Stomach (tissue), 9 donors: ENCODE data around the gene NTF3. TPM values are rescaled to one million over a fixed set of nuclear protein-coding genes. Genes with fewer than 3 reads are reported as not detected.

ENCODE experiments used
- DNase-seq, 2 donors: peaks; one replicate each; pipeline versions ENCODE4 v3.0.0 to v3.0.0-alpha.2; 2013 to 2019
- H3K27ac ChIP-seq, 5 donors: fragments of 200-600 bp in 4 of 5; sonication (generic) in 4 of 5; one replicate each; pipeline ENCODE4 v1.5.1; 2013 to 2019; ENCODE audit warnings: mild to moderate bottlenecking in 1 of 5, moderate library complexity in 1 of 5
- H3K27me3 ChIP-seq, 3 donors: fragments of 200-600 bp; sonication (generic); one replicate each; pipeline ENCODE4 v1.5.1; 2017 to 2019; ENCODE audit warnings: mixed run types in 1 of 3
- H3K36me3 ChIP-seq, 4 donors: fragments of 200-600 bp; sonication (generic); 1 replicate in 3 of 4; 2 replicates in 1 of 4; pipeline ENCODE4 v1.5.1; 2016 to 2019
- H3K4me1 ChIP-seq, 4 donors: fragments of 200-600 bp; sonication (generic); one replicate each; pipeline ENCODE4 v1.5.1; 2016 to 2019
- H3K4me3 ChIP-seq, 4 donors: fragments of 200-600 bp; sonication (generic) in 3 of 4; one replicate each; pipeline ENCODE4 v1.5.1; 2016 to 2019; ENCODE audit warnings: mild to moderate bottlenecking in 1 of 4
- H3K9me3 ChIP-seq, 4 donors: fragments of 200-600 bp; sonication (generic); one replicate each; pipeline ENCODE4 v1.5.1; 2016 to 2019
- EP300 ChIP-seq: sonication (generic); formaldehyde crosslinking; IDR thresholded peaks from one replicate; pipeline ENCODE4 v1.6.1; 2017; ENCODE audit warnings: antibody characterized with exemption
- POLR2A ChIP-seq, 4 donors: fragments of 450-650 bp; IDR thresholded peaks; one replicate each; pipeline ENCODE4 v1.6.1; 2016; ENCODE audit warnings: antibody characterized with exemption in 4 of 4, control low read depth in 2 of 4, mild to moderate bottlenecking in 1 of 4, moderate library complexity in 1 of 4
- POLR2AphosphoS5 ChIP-seq, 3 donors: sonication (generic); formaldehyde crosslinking; IDR thresholded peaks; one replicate each; pipeline ENCODE4 v1.6.1; 2016; ENCODE audit warnings: antibody characterized with exemption in 3 of 3
- WGBS, 5 donors: extraction: QIAGEN DNeasy Blood & Tissue Kit in 3 of 5; methylation state at CpG; one replicate each; pipeline versions ENCODE4 v1.1.5 to v1.1.7; 2013 to 2018; 5-methylcytosine and 5-hydroxymethylcytosine counted together
- intact Hi-C: fragments of 100-400 bp; cut with DNase I; formaldehyde crosslinking; loops from one replicate; pipeline ENCODE4 v1.15.1; 2023; ENCODE audit warnings: low total_unique reads
- polyA plus RNA-seq, 3 donors: library from polyadenylated mRNA; stranded (reverse); fragments of 200-250 nt; gene quantifications; one replicate each; pipeline ENCODE4 v1.2.3, GENCODE V29; 2013
- total RNA-seq, 5 donors: library from RNA; depleted of rRNA; stranded (reverse); fragments of >200 nt; gene quantifications; one replicate each; pipeline versions ENCODE4 v1.1.0 to v1.2.3, GENCODE V29; 2014 to 2016
- TF ChIP-seq, protein P1 (sequence below), 7 experiments: fragments of 450-650 bp in 4 of 7; fragments of 200-600 bp in 3 of 7; sonication (generic) in 3 of 7; IDR thresholded peaks; one replicate each; pipeline ENCODE4 v1.5.1; 2016 to 2019; ENCODE audit warnings: antibody characterized with exemption in 7 of 7, control low read depth in 2 of 7, mild to moderate bottlenecking in 1 of 7
- donor health status: healthy with polysubstance abuse.
- donor health status: Bipolar disorder and iron deficiency.
- donor health status: healthy.

The NTF3 gene
- total and polyA plus RNA-seq, 8 donors, result 0.87 to 7.3 (median 4.0) TPM; not detected in 3

DNA sequence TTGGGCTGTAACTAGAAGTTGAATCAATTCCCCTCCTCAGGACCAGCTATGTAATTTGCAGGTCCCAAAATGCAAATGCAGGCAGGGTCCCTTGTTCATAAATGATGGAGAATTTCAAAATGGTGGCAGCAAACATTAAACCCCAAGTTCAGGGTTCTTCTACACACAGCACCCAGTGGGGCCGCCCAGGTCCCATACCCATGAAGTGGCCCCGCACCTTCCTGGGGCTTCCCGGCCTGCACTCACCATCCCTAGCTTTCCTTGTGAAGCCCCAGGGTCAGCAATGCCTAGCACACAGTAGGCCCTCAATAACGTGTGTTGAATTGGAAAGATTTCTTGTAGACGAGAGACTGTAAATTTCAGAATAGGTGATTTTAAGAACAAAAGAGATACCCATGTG, 76.0 kb downstream of the NTF3 start:
- no peaks in the 10 kb centered on the region for H3K36me3 ChIP-seq
- DNase-seq, result no peak
- WGBS, 5 donors, result 87 to 94% (median 91%) methylated on average over 5 of the region's 5 CpGs

DNA sequence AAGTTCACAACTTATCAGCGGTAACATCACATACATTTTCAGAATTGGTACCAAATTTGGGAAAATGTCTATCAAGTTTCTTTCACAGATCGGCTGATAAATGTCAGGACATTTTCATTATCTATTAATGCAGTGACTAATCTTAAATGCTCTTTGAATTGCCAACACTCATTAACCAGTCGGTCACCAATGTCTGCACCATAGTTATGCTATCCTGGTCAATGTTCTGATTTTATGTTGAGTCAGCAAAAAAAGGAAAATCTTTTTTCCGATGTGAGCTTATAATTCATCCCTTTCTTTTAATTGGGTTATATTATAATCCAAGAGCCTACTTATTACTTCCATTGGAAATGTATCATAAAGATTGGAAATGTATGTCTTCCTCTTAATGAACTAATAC, 77.2 kb downstream of the NTF3 start:
- no peak for DNase-seq
- WGBS, 5 donors, result 88 to 93% (median 90%) methylated on average over 4 of the region's 4 CpGs

More for the DNA sequence above, 76.0 kb downstream of the NTF3 start:
- TF ChIP-seq EP300 (no peak), POLR2A (IDR thresholded peaks at IDR 0.05) (no peak), POLR2AphosphoS5 (IDR thresholded peaks at IDR 0.05) (no peak)
- TF ChIP-seq, protein P1, sequence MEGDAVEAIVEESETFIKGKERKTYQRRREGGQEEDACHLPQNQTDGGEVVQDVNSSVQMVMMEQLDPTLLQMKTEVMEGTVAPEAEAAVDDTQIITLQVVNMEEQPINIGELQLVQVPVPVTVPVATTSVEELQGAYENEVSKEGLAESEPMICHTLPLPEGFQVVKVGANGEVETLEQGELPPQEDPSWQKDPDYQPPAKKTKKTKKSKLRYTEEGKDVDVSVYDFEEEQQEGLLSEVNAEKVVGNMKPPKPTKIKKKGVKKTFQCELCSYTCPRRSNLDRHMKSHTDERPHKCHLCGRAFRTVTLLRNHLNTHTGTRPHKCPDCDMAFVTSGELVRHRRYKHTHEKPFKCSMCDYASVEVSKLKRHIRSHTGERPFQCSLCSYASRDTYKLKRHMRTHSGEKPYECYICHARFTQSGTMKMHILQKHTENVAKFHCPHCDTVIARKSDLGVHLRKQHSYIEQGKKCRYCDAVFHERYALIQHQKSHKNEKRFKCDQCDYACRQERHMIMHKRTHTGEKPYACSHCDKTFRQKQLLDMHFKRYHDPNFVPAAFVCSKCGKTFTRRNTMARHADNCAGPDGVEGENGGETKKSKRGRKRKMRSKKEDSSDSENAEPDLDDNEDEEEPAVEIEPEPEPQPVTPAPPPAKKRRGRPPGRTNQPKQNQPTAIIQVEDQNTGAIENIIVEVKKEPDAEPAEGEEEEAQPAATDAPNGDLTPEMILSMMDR (IDR thresholded peaks at IDR 0.05), result no peak
- Histone ChIP-seq H3K4me1 (peaks cover 0 to 17% (median 7%) of the 10 kb centered on the region in 4 donors), H3K27me3 (peaks cover 0 to 14% (median 0%) of the 10 kb centered on the region in 3 donors), H3K4me3 (no peak overlapping the region), H3K9me3 (no peaks in the 10 kb centered on the region), H3K27ac (no peak overlapping the region)
- intact Hi-C loops, result no loop called here

DNA sequence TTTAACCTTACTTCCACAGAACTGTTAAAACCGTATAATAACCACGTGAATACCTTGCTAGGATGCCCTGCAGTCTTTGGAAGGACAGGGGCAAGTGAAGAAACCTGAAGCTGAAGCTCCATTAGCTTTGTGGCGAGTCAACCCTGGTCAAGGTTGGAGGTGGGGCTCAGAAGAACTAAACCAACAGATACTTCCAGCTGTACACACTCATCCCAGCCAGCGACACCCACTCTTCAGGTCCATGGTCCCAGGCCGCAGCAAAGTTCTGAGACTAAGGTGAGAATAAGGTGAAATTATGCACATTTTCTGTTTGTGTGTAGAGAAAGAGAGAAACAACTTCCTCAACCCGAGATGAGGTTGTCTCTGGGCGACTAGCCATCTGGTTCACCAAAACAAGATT, 77.6 kb downstream of the NTF3 start:
- no peaks in the 10 kb centered on the region for H3K36me3 ChIP-seq
- no peak overlapping the region for H3K4me3 ChIP-seq
- TF ChIP-seq EP300 (no peak), POLR2AphosphoS5 (IDR thresholded peaks at IDR 0.05) (no peak), POLR2A (IDR thresholded peaks at IDR 0.05) (no peak)
- TF ChIP-seq, protein P1 (IDR thresholded peaks at IDR 0.05), result no peak
- H3K4me1 ChIP-seq, result peaks cover 0 to 17% (median 7%) of the 10 kb centered on the region in 4 donors
- H3K27ac ChIP-seq, result no peak overlapping the region
- no peak for DNase-seq
- no peaks in the 10 kb centered on the region for H3K9me3 ChIP-seq
- intact Hi-C loops, result no loop called here
- 74 to 85% (median 82%) methylated on average over 7 of the region's 7 CpGs for WGBS, 5 donors
- peaks cover 0 to 12% (median 0%) of the 10 kb centered on the region in 3 donors for H3K27me3 ChIP-seq

More for the DNA sequence above, 77.2 kb downstream of the NTF3 start:
- TF ChIP-seq POLR2A (IDR thresholded peaks at IDR 0.05) (no peak), POLR2AphosphoS5 (IDR thresholded peaks at IDR 0.05) (no peak), EP300 (no peak)
- TF ChIP-seq, protein P1 (IDR thresholded peaks at IDR 0.05), result no peak
- Histone ChIP-seq H3K9me3 (no peaks in the 10 kb centered on the region), H3K27ac (no peak overlapping the region), H3K27me3 (peaks cover 0 to 14% (median 0%) of the 10 kb centered on the region in 3 donors), H3K4me1 (peaks cover 0 to 17% (median 7%) of the 10 kb centered on the region in 4 donors), H3K4me3 (no peak overlapping the region), H3K36me3 (no peaks in the 10 kb centered on the region)
- intact Hi-C loops, result no loop called here

DNA sequence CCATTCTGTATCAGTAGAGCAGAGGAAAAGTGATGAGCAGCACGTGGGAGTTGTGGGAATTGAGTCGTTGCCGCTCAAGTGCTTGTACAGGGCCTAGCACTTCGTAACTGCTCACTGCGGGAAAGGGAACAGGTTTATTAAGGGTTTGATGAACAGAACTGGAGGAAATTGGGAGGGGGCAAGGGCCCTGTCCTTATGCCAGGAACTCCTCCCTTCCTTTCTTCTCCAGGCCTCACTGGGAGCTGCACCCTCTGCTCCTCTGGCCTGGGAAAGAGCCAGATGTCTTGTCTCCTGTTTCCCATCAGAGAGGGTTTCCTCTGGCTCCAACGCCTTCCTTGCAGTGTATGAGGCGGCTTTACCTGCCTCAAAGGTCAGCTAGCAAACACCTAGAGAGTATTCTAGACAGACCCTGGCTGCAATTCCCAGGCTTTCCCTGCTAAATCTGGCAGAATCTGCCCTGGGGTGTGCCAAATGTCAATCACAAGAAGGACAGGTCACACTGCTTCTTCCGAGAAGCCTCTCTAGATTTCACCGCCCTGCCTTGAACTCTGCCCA, 78.4 kb downstream of the NTF3 start:
- peaks cover 0 to 9% (median 0%) of the 10 kb centered on the region in 3 donors for H3K27me3 ChIP-seq
- no peak overlapping the region for H3K4me3 ChIP-seq
- DNase-seq, result no peak
- no peak overlapping the region for H3K27ac ChIP-seq
- WGBS, 5 donors, result 82 to 90% (median 86%) methylated on average over 8 to 9 of the region's 9 CpGs
- peaks cover 0 to 17% (median 7%) of the 10 kb centered on the region in 4 donors for H3K4me1 ChIP-seq
- intact Hi-C loops, result no loop called here
- H3K9me3 ChIP-seq, result no peaks in the 10 kb centered on the region
- TF ChIP-seq, protein P1 (IDR thresholded peaks at IDR 0.05), result no peak
- TF ChIP-seq EP300 (no peak), POLR2AphosphoS5 (IDR thresholded peaks at IDR 0.05) (no peak), POLR2A (IDR thresholded peaks at IDR 0.05) (no peak)
- no peaks in the 10 kb centered on the region for H3K36me3 ChIP-seq
